22Rv1 (cell line): ENCODE data around the gene NPTX2.

Source experiments
- ZFX ChIP-seq: fragments of 450-650 bp; IDR thresholded peaks from 2 replicates; pipeline ENCODE4 v1.6.1; 2017; ENCODE audit warnings: antibody characterized with exemption, borderline replicate concordance
- TF ChIP-seq, protein P1 (sequence below): fragments of 450-650 bp; IDR thresholded peaks from 2 replicates; pipeline ENCODE4 v1.5.1; 2017; ENCODE audit warnings: mild to moderate bottlenecking

DNA sequence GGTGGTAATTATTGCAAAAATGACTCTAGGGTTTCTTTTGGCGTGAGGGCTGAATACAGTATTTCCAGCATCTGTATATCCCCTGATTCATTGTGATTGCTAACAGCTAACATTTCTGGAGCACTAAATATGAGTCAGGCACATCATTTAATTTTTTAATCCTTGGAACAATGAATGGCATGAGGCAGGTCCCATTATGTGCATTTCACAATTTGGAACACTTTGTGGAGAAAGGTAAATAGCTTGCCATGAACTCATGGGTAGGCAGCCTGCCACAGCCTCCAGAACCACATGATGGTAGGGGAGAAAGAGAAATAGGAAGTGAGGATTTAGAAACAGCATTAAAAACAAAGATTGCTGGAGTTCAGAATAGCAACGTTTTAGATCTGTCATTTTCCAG, 1.7 kb downstream of the NPTX2 start:
- TF ChIP-seq, protein P1, sequence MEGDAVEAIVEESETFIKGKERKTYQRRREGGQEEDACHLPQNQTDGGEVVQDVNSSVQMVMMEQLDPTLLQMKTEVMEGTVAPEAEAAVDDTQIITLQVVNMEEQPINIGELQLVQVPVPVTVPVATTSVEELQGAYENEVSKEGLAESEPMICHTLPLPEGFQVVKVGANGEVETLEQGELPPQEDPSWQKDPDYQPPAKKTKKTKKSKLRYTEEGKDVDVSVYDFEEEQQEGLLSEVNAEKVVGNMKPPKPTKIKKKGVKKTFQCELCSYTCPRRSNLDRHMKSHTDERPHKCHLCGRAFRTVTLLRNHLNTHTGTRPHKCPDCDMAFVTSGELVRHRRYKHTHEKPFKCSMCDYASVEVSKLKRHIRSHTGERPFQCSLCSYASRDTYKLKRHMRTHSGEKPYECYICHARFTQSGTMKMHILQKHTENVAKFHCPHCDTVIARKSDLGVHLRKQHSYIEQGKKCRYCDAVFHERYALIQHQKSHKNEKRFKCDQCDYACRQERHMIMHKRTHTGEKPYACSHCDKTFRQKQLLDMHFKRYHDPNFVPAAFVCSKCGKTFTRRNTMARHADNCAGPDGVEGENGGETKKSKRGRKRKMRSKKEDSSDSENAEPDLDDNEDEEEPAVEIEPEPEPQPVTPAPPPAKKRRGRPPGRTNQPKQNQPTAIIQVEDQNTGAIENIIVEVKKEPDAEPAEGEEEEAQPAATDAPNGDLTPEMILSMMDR, result no peak
- TF ChIP-seq ZFX, result no peak
